ENCODE results near the gene TPM2.
A peak's percentile ranks its signal among the peaks of the same experiment; 100 is the strongest.
"Not testable (repeated sequence)": the region's sequence is repeated elsewhere in the genome, so short reads cannot be mapped to it uniquely, and the experiment has no call there.

The TPM2 gene

GRCh38 chr9:35656348-35656747 is 33.4 kb downstream of the TPM2 start:
- no peak for DNase-seq (ENCODE audit: low spot score)

- DNase-seq (ENCODE audit: low spot score) = no peak
These were observed 36.1 kb downstream of the TPM2 start for GRCh38 chr9:35653611-35654010.

GRCh38 chr9:35652829-35653209 is 36.9 kb downstream of the TPM2 start:
- no peak for DNase-seq (ENCODE audit: low spot score)

- no peak for DNase-seq (ENCODE audit: low spot score)
These were observed 37.5 kb downstream of the TPM2 start for GRCh38 chr9:35651956-35652828.

GRCh38 chr9:35650341-35651158 is 39.2 kb downstream of the TPM2 start, which contains the start of gene SIT1:
SIT1 (minus strand) TSS chr9:35650931; CDS start chr9:35650853, 78 bp downstream.
- no peak for DNase-seq (ENCODE audit: low spot score)

- DNase-seq (ENCODE audit: low spot score) = no peak
These were observed 40.0 kb downstream of the TPM2 start for GRCh38 chr9:35649431-35650340.

GRCh38 chr9:35646533-35647265 is 43.0 kb downstream of the TPM2 start:
- peak; percentile 93 for DNase-seq (ENCODE audit: low spot score)

- DNase-seq (ENCODE audit: low spot score) = no peak
These were observed 43.6 kb downstream of the TPM2 start for GRCh38 chr9:35646153-35646532.

- DNase-seq (ENCODE audit: low spot score) = not testable (repeated sequence)
These were observed 44.0 kb downstream of the TPM2 start for GRCh38 chr9:35645736-35646135.

- no peak for DNase-seq (ENCODE audit: low spot score)
These were observed 46.7 kb downstream of the TPM2 start for GRCh38 chr9:35643046-35643445.

GRCh38 chr9:35641478-35641877 is 48.2 kb downstream of the TPM2 start:
- DNase-seq (ENCODE audit: low spot score) = not testable (repeated sequence)

- not testable (repeated sequence) for DNase-seq (ENCODE audit: low spot score)
These were observed 49.3 kb downstream of the TPM2 start for GRCh38 chr9:35640431-35640830.

GRCh38 chr9:35639631-35640030 is 50.1 kb downstream of the TPM2 start:
- no peak for DNase-seq (ENCODE audit: low spot score)

- DNase-seq (ENCODE audit: low spot score) = not testable (repeated sequence)
These were observed 50.5 kb downstream of the TPM2 start for GRCh38 chr9:35639225-35639624.

- DNase-seq (ENCODE audit: low spot score) = not testable (repeated sequence)
These were observed 51.0 kb downstream of the TPM2 start for GRCh38 chr9:35638751-35639150.

GRCh38 chr9:35637427-35637955 is 52.2 kb downstream of the TPM2 start:
- DNase-seq (ENCODE audit: low spot score) = not testable (repeated sequence)

- not testable (repeated sequence) for DNase-seq (ENCODE audit: low spot score)
These were observed 52.9 kb downstream of the TPM2 start for GRCh38 chr9:35636877-35637246.

GRCh38 chr9:35636135-35636876 is 53.4 kb downstream of the TPM2 start:
- no peak for DNase-seq (ENCODE audit: low spot score)

GRCh38 chr9:35635730-35636129 is 54.0 kb downstream of the TPM2 start:
- no peak for DNase-seq (ENCODE audit: low spot score)
